ENCODE results near the gene ARID4B. TPM values are rescaled to one million over a fixed set of nuclear protein-coding genes. Genes with fewer than 3 reads are reported as not detected.

The ARID4B gene
- total RNA-seq, 1 experiment from 2014 or later, result 28.3 TPM

DNA sequence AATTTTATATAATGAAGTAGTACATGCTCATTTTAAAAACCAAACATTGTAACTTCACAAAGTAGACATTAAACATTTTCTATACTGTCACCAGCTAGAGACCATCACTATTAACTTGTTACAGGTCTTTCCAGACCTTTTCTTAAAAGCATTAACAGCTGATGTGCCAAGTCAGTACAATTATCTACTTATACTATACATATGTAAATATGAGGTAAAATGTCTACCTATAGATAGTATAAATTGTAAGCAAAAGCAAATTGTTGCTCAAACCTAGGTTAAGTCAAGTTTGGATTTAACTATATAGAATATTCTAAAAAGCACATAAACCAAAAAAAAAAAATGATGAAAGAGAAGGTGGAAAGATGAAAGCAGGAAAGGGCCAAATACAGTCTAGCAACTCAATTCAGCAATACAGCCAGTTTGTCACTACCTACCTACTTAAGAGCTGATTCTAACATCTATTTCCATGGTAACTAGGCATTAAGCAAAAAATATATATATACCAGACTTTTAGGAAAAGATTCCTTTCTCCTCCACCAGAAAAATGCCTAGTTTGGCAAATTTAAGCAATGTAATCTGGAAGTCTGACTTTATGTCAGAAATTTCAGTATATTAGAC is 34.5 kb downstream of the ARID4B start:
- POLR2A ChIA-PET, result no interaction called here

More for the DNA sequence above, 34.5 kb downstream of the ARID4B start:
- H3K27me3 ChIP-seq (ENCODE audit: insufficient read depth, low read length), result no peaks in the 10 kb centered on the region
- no TSS peak for BruUV-seq (replicated peaks)
- no peaks in the 10 kb centered on the region for H3K9me3 ChIP-seq (ENCODE audit: control insufficient read depth in 1 of 2, insufficient read depth in 1 of 2, low read depth in 1 of 2, low read length in 2 of 2)
- DNase-seq (ENCODE audit: low read depth, low spot score) (no peak), ATAC-seq (no peak)
- H3K36me3 ChIP-seq (ENCODE audit: control insufficient read depth in 1 of 2, insufficient read depth in 2 of 2, low read length in 2 of 2), result no peaks in the 10 kb centered on the region
- CTCF ChIA-PET, result no interaction called here
- H2AFZ ChIP-seq (ENCODE audit: low read depth, low read length, poor library complexity, severe bottlenecking), result no peak overlapping the region
- TF ChIP-seq, protein P1, sequence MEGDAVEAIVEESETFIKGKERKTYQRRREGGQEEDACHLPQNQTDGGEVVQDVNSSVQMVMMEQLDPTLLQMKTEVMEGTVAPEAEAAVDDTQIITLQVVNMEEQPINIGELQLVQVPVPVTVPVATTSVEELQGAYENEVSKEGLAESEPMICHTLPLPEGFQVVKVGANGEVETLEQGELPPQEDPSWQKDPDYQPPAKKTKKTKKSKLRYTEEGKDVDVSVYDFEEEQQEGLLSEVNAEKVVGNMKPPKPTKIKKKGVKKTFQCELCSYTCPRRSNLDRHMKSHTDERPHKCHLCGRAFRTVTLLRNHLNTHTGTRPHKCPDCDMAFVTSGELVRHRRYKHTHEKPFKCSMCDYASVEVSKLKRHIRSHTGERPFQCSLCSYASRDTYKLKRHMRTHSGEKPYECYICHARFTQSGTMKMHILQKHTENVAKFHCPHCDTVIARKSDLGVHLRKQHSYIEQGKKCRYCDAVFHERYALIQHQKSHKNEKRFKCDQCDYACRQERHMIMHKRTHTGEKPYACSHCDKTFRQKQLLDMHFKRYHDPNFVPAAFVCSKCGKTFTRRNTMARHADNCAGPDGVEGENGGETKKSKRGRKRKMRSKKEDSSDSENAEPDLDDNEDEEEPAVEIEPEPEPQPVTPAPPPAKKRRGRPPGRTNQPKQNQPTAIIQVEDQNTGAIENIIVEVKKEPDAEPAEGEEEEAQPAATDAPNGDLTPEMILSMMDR (IDR thresholded peaks at IDR 0.05 in 2 of 3, conservative IDR thresholded peaks at IDR 0.05 in 1 of 3; ENCODE audit: borderline replicate concordance in 1 of 3, insufficient read depth in 1 of 3, low read depth in 2 of 3, low read length in 2 of 3), result no peak
- TF ChIP-seq ZFX (IDR thresholded peaks at IDR 0.05) (no peak), YY1 (IDR thresholded peaks at IDR 0.05; ENCODE audit: extremely low read depth, insufficient replicate concordance, low read depth, low read length) (no peak), POLR2AphosphoS5 (IDR thresholded peaks at IDR 0.05; ENCODE audit: low read depth, low read length) (no peak), CBX3 (IDR thresholded peaks at IDR 0.05; ENCODE audit: low read depth) (no peak), SP1 (IDR thresholded peaks at IDR 0.05; ENCODE audit: low read depth) (no peak), CEBPB (IDR thresholded peaks at IDR 0.05; ENCODE audit: low read depth) (no peak), FOSL1 (IDR thresholded peaks at IDR 0.05; ENCODE audit: low read depth) (no peak), SIN3A (IDR thresholded peaks at IDR 0.05; ENCODE audit: low read depth) (no peak), EGR1 (IDR thresholded peaks at IDR 0.05; ENCODE audit: low read depth) (no peak), RAD21 (IDR thresholded peaks at IDR 0.05; ENCODE audit: low read depth) (no peak)
- TF ChIP-seq, protein P2, sequence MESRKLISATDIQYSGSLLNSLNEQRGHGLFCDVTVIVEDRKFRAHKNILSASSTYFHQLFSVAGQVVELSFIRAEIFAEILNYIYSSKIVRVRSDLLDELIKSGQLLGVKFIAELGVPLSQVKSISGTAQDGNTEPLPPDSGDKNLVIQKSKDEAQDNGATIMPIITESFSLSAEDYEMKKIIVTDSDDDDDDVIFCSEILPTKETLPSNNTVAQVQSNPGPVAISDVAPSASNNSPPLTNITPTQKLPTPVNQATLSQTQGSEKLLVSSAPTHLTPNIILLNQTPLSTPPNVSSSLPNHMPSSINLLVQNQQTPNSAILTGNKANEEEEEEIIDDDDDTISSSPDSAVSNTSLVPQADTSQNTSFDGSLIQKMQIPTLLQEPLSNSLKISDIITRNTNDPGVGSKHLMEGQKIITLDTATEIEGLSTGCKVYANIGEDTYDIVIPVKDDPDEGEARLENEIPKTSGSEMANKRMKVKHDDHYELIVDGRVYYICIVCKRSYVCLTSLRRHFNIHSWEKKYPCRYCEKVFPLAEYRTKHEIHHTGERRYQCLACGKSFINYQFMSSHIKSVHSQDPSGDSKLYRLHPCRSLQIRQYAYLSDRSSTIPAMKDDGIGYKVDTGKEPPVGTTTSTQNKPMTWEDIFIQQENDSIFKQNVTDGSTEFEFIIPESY (IDR thresholded peaks at IDR 0.05; ENCODE audit: extremely low read depth, insufficient replicate concordance, low read length), result no peak
- RAD21 ChIA-PET (ENCODE audit: low non-redundant PET in 1 of 2, low total read pairs in 2 of 2, uncharacterized antibody in 2 of 2, unreplicated experiment in 2 of 2), result no interaction called here
- H3K79me2 ChIP-seq (ENCODE audit: insufficient read depth, low read length), result peaks cover 93% of the 10 kb centered on the region
- H4K20me1 ChIP-seq (ENCODE audit: insufficient read depth), result peaks cover 12% of the 10 kb centered on the region
- no peak overlapping the region for H3K27ac ChIP-seq (ENCODE audit: low read depth, low read length)
- no peak overlapping the region for H3K9ac ChIP-seq (ENCODE audit: low read length)
- no peak overlapping the region for H3K4me3 ChIP-seq (replicated peaks in 1 of 2; ENCODE audit: low read depth in 1 of 2, low read length in 2 of 2)
- peaks cover 23 to 26% of the 10 kb centered on the region in 2 experiments for H3K4me1 ChIP-seq (ENCODE audit: control insufficient read depth in 1 of 2, insufficient read depth in 2 of 2, low read length in 2 of 2)
- intact Hi-C loops (cut with micrococcal nuclease), result no loop called here
- H3K4me2 ChIP-seq (ENCODE audit: low read length), result no peak overlapping the region
- H3K9me2 ChIP-seq (ENCODE audit: insufficient read depth), result no peaks in the 10 kb centered on the region
